ENCODE measurements around the gene MRFAP1. TPM values are rescaled to one million over a fixed set of nuclear protein-coding genes. Genes with fewer than 3 reads are reported as not detected.
A peak's percentile ranks its signal among the peaks of the same experiment; 100 is the strongest.

Gene MRFAP1
- 94.1 and 95.2 TPM in 2 replicates for total RNA-seq

DNA sequence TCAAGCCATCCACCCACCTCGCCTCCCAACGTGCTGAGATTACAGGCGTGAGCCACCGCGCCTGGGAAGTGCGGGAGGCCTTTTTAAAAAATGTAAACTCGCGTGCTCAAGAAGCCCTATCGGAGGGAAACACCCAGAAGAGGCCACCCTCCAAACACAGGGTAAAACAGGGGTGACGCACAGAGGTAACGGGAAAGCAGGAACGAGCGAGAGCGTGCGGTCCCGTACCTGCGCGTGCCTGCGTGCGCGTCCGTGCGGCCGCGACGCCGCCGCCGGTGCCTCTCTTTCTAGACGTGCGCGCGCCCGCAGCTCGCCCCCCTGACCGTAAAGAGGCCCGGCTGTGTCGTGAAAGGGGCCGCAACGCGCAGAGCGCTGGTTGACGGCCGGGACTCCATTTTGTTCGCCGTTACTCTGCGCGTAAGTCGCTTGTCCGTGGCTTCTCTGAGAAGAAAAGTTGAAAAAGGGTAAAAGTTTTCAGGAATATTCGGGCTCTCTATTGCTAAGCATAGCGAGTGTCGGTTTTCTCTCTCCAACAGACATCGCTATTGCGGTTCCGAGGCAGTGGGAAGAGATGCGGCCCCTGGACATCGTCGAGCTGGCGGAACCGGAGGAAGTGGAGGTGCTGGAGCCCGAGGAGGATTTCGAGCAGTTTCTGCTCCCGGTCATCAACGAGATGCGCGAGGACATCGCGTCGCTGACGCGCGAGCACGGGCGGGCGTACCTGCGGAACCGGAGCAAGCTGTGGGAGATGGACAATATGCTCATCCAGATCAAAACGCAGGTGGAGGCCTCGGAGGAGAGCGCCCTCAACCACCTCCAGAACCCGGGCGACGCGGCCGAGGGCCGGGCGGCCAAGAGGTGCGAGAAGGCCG, at the start of gene MRFAP1:
MRFAP1 (plus strand) TSS at position 394 of the 872 bp plus-strand sequence; CDS start at position 572, 178 bp downstream.
- no peaks in the 10 kb centered on the region for H3K9me3 ChIP-seq (ENCODE audit: low read depth, low read length)
- peak within 1 kb of the TSS; percentile 94 for H3K4me3 ChIP-seq (ENCODE audit: insufficient read depth, low read length)
- H3K4me2 ChIP-seq (ENCODE audit: insufficient read depth, low read length), result peak within 1 kb of the TSS; percentile 91
- TF ChIP-seq, protein P1, sequence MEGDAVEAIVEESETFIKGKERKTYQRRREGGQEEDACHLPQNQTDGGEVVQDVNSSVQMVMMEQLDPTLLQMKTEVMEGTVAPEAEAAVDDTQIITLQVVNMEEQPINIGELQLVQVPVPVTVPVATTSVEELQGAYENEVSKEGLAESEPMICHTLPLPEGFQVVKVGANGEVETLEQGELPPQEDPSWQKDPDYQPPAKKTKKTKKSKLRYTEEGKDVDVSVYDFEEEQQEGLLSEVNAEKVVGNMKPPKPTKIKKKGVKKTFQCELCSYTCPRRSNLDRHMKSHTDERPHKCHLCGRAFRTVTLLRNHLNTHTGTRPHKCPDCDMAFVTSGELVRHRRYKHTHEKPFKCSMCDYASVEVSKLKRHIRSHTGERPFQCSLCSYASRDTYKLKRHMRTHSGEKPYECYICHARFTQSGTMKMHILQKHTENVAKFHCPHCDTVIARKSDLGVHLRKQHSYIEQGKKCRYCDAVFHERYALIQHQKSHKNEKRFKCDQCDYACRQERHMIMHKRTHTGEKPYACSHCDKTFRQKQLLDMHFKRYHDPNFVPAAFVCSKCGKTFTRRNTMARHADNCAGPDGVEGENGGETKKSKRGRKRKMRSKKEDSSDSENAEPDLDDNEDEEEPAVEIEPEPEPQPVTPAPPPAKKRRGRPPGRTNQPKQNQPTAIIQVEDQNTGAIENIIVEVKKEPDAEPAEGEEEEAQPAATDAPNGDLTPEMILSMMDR (IDR thresholded peaks at IDR 0.05; ENCODE audit: extremely low read depth, low read depth, low read length), result no peak
- H3K79me2 ChIP-seq (ENCODE audit: insufficient read depth, low read length), result peaks cover 31% of the 10 kb centered on the region
- peaks cover 15% of the 10 kb centered on the region for H3K36me3 ChIP-seq (ENCODE audit: insufficient read depth, low read length)
- peak; percentile 97 for DNase-seq (ENCODE audit: insufficient read length, low spot score, missing footprints)
- H3K4me1 ChIP-seq (ENCODE audit: insufficient read depth, low read length), result peaks cover 12% of the 10 kb centered on the region
- peak within 1 kb of the TSS; percentile 99 for H2AFZ ChIP-seq (ENCODE audit: low read length)
- peaks cover 30% of the 10 kb centered on the region for H4K20me1 ChIP-seq (ENCODE audit: insufficient read depth, low read length)
- no peaks in the 10 kb centered on the region for H3K27me3 ChIP-seq (ENCODE audit: insufficient read depth, low read length)
- peak within 1 kb of the TSS; percentile 94 for H3K27ac ChIP-seq (ENCODE audit: low read depth, low read length)

DNA sequence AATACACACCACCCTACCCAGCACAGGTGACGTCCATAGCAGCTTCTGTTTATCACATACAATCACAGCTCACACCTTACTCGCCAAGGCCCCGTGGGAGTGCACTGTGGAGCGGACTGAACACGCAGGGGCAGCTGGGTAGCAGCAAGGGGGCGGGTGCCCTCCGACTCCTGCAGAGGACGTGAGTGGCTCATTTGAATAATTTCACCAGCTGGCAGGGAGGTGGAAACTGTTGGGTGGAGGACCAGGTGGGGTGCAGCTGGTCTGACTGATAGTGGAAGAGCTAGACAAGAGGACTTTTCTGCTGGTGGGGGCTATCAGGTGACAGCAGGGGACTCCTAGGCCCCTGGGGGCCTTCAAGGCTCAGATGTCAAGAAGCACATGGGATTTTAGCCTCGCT, 49.2 kb upstream of the MRFAP1 start:
- Histone ChIP-seq H3K4me1 (ENCODE audit: insufficient read depth, low read length) (no peaks in the 10 kb centered on the region), H3K4me3 (ENCODE audit: insufficient read depth, low read length) (no peak overlapping the region), H3K27ac (ENCODE audit: low read depth, low read length) (no peak overlapping the region), H4K20me1 (ENCODE audit: insufficient read depth, low read length) (no peaks in the 10 kb centered on the region), H3K36me3 (ENCODE audit: insufficient read depth, low read length) (no peaks in the 10 kb centered on the region), H3K4me2 (ENCODE audit: insufficient read depth, low read length) (no peak overlapping the region), H3K27me3 (ENCODE audit: insufficient read depth, low read length) (no peaks in the 10 kb centered on the region), H2AFZ (ENCODE audit: low read length) (no peak overlapping the region), H3K79me2 (ENCODE audit: insufficient read depth, low read length) (no peaks in the 10 kb centered on the region), H3K9me3 (ENCODE audit: low read depth, low read length) (no peaks in the 10 kb centered on the region)
- DNase-seq (ENCODE audit: insufficient read length, low spot score, missing footprints), result no peak
- TF ChIP-seq, protein P1 (IDR thresholded peaks at IDR 0.05; ENCODE audit: extremely low read depth, low read depth, low read length), result no peak

DNA sequence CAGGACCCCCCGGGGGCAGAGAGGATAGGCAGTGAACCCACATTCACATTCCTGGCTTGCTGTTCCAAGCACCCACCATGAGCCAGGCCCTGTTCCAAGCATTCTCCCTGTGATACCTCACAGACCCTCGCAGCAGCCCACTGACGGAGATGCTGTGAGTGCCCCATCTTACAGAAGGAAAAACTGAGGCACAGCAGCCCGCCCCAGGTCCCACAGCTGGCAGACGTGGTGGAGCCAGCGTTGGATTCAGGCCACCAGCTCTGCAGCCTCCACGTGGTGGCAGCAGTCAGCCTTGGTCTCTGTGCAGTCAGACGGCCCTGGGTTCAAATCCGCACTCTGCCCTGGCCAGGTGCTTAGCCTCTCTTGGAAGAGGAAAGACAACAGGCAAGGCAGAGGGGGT, 48.7 kb upstream of the MRFAP1 start:
- DNase-seq (ENCODE audit: insufficient read length, low spot score, missing footprints), result peak; percentile 67
- no peaks in the 10 kb centered on the region for H3K4me1 ChIP-seq (ENCODE audit: insufficient read depth, low read length)
- H3K27ac ChIP-seq (ENCODE audit: low read depth, low read length), result no peak overlapping the region
- H4K20me1 ChIP-seq (ENCODE audit: insufficient read depth, low read length), result no peaks in the 10 kb centered on the region
- TF ChIP-seq, protein P1 (IDR thresholded peaks at IDR 0.05; ENCODE audit: extremely low read depth, low read depth, low read length), result no peak
- H3K4me2 ChIP-seq (ENCODE audit: insufficient read depth, low read length), result no peak overlapping the region
- no peaks in the 10 kb centered on the region for H3K27me3 ChIP-seq (ENCODE audit: insufficient read depth, low read length)
- no peaks in the 10 kb centered on the region for H3K36me3 ChIP-seq (ENCODE audit: insufficient read depth, low read length)
- H3K79me2 ChIP-seq (ENCODE audit: insufficient read depth, low read length), result no peaks in the 10 kb centered on the region
- no peak overlapping the region for H3K4me3 ChIP-seq (ENCODE audit: insufficient read depth, low read length)
- H2AFZ ChIP-seq (ENCODE audit: low read length), result no peak overlapping the region
- H3K9me3 ChIP-seq (ENCODE audit: low read depth, low read length), result no peaks in the 10 kb centered on the region

DNA sequence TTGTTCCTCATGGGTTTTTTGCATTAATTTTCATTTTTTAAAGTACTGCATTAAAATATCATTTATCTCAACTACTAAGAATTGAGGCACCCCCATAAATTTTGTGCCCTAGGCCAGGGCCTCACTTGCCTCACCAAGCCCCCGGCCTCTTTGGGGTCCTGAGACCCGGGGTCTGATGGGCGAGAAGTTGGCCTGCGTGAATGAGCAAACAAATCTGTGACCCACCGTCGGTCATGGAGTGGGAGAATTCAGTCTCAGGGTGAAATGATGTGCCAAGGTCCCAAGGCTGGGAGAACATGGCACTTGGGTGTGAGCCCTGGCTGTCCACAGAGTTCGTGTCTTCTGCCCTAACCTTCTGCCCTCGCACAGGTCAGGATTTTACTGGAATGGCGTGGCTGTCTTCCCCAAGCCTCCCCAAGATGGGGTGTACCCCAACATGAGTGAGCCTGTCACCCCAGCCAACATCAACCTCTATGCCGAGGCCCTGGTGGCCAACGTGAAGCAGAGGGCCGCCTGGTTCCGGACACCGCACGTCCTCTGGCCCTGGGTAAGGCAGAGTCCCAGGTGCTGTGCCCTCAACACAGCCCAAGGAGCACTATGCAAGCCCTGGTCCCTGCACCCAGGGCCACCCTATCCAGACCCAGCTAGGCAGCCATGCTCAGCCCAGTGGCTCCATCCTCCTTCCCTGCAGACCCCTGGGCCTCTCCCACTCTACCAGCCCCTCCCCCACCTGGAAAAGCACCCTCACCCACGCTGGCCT, 47.5 kb upstream of the MRFAP1 start:
- TF ChIP-seq, protein P1 (IDR thresholded peaks at IDR 0.05; ENCODE audit: extremely low read depth, low read depth, low read length), result no peak
- H3K79me2 ChIP-seq (ENCODE audit: insufficient read depth, low read length), result no peaks in the 10 kb centered on the region
- H2AFZ ChIP-seq (ENCODE audit: low read length), result no peak overlapping the region
- H3K4me1 ChIP-seq (ENCODE audit: insufficient read depth, low read length), result no peaks in the 10 kb centered on the region
- H3K27me3 ChIP-seq (ENCODE audit: insufficient read depth, low read length), result no peaks in the 10 kb centered on the region
- peak; percentile 74 for DNase-seq (ENCODE audit: insufficient read length, low spot score, missing footprints)
- H3K4me3 ChIP-seq (ENCODE audit: insufficient read depth, low read length), result no peak overlapping the region
- H4K20me1 ChIP-seq (ENCODE audit: insufficient read depth, low read length), result no peaks in the 10 kb centered on the region
- H3K4me2 ChIP-seq (ENCODE audit: insufficient read depth, low read length), result no peak overlapping the region
- no peaks in the 10 kb centered on the region for H3K36me3 ChIP-seq (ENCODE audit: insufficient read depth, low read length)
- no peak overlapping the region for H3K27ac ChIP-seq (ENCODE audit: low read depth, low read length)
- no peaks in the 10 kb centered on the region for H3K9me3 ChIP-seq (ENCODE audit: low read depth, low read length)

Measured in osteoblast (primary cell).